HG02610 (cell line): ENCODE data around the gene DNM2.

ENCODE experiments used
- ATAC-seq: cut with Tn5 transposase; IDR thresholded peaks from one replicate; pipeline ENCODE4 v1.9.1; 2021; ENCODE audit warnings: mild to moderate bottlenecking, moderate library complexity; ENCODE audit not compliant: unreplicated experiment

DNM2 gene

GRCh38 chr19:10688545-10689280, 29.2 kb upstream of the DNM2 start:
- ATAC-seq: no peak

- no peak for ATAC-seq
These were observed 27.5 kb upstream of the DNM2 start for GRCh38 chr19:10690341-10690781.

DNA sequence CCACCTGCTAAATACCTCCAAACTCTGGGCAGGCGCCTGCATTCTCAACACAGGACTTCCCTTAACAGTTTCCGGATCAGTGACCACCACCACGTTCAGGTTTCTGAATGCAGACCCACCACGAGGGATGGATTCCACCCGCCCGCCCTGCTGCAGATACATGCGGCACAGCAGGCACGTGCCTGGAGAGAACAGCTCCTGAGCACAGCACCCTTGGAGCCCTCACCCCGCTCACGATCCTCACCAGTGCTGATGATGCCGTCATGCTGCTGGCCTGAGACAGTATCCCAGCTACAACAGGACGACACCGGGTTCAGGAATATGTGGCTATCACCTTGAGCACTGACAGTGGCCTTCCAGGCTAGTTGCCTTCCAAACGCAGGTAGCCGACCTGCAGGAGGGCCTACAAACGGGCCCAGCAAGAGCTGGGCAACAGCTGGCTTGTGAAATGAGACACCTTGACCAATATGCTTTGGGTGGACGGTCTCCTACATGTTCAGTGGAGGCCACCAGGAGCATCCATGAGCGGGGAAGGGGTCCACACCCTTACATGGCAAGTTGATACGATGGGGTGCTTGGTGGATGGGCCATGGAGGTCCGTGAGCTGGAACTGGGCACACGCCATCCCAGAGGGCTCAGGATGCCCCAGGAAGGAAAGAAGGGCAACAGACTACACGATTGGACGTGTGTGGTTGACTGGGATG, 26.5 kb upstream of the DNM2 start:
- no peak for ATAC-seq

- no peak for ATAC-seq
These were observed 26.0 kb upstream of the DNM2 start for GRCh38 chr19:10691883-10692282.

- no peak for ATAC-seq
These were observed 25.1 kb upstream of the DNM2 start for GRCh38 chr19:10692673-10693264.

DNA sequence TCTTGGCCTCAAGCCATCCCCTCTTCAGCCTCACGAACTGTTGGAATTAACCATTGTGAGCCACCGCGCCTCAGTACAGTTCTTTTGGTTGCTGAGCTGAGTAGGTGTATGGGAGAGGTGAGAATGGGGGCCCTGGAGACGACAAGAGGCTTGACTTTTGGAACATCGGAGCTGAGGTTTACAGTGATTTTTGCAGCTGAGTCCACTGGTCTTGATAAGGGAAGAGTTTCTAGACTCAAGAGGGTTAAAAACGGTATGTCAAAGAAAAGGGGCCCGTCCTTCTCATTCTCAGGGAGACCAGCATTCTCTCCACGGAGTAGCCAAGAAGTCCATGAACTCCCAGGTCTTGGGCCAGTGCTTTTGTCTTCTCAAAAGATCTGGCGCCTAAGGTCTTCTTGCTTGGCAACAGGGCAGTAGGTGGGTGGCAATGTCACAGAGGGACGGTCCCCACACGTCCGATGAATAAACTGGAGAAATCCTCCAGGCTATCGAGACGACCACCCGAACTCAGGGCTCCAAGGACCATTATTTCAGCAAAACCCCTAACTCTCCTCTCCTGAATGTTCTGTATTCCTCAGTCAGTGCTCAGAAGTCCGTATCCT, 23.1 kb upstream of the DNM2 start:
- ATAC-seq: no peak

GRCh38 chr19:10695401-10696398, 22.2 kb upstream of the DNM2 start:
- ATAC-seq: peak; percentile 70

DNA sequence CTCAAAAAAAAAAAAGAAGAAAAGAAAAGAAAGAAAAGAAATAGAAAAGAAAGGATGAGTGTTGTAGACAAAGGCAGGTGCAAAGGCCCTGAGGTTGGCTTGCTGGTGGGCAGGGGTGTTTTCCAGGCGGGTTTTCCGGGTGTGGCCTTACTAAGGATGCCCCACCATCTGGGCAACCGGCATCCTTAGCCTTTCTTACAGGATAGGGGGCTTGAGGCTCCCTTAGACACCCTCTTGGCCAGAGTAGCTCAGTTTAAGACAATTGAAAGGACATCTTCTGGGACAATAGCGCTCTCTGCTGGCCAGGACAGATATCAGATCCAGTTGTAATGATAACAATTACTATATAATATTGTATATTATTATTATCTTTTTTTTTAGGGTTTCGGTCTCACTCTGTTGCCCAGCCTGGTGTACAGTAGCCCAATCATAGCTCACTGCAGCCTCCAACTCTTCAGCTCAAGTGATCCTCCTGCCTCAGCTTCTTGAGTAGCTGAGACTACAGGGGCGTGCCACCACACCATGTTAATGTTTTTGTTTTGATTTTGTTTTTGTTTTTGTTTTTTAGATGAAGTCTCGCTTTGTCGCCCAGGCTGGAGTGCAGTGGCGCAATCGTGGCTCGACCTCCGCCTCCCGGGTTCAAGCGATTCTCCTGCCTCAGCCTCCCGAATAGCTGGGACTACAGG, 18.1 kb upstream of the DNM2 start:
- ATAC-seq: no peak

DNA sequence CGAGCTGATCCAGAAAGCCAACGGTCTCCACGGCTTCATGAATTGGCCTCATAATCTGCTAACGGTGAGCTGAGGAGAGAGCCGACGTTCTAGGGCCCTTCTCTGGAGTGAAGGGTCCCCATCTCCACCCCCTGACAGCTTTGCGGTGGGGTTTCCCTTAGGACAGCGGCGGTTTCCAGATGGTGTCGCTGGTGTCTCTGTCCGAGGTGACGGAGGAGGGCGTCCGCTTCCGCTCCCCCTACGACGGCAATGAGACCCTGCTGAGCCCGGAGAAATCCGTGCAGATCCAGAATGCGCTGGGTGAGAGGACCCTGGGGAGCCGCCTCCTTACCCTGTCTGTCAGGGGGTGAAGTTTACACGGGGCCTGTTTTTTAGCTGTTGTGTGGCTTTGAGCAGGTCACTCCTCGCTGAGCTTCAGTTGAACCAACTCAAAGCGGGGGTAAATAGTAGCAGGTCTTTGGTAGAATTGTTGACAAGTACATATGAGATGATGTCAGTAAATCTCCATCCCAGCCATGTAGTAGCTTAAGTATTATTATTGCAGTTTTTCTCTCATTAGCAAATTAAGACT, 15.8 kb upstream of the DNM2 start:
- ATAC-seq: peak; percentile 12

- ATAC-seq: no peak
These were observed 10.9 kb upstream of the DNM2 start for GRCh38 chr19:10706990-10707389.

DNA sequence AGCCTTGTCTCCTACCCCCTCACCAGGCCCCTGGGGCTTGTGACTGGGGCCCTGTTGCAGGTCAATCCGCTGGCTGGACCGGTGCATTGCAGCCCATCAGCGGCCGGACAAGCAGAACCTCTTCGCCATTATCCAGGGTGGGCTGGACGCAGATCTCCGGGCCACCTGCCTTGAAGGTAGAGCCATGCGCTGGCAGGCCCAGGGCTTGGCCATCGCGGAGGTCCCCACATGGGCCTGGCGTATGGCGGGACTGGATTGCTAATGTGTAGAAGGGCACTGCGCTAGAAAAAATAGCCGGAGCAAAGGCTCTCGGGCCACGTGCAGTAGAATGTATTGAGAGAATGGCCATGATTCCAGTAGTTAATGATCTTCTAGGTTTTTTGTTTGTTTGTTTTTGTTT, 10.4 kb upstream of the DNM2 start:
- no peak for ATAC-seq

- no peak for ATAC-seq
These were observed 9.6 kb upstream of the DNM2 start for GRCh38 chr19:10708291-10708690.

GRCh38 chr19:10712045-10712444, 5.8 kb upstream of the DNM2 start:
- no peak for ATAC-seq

DNA sequence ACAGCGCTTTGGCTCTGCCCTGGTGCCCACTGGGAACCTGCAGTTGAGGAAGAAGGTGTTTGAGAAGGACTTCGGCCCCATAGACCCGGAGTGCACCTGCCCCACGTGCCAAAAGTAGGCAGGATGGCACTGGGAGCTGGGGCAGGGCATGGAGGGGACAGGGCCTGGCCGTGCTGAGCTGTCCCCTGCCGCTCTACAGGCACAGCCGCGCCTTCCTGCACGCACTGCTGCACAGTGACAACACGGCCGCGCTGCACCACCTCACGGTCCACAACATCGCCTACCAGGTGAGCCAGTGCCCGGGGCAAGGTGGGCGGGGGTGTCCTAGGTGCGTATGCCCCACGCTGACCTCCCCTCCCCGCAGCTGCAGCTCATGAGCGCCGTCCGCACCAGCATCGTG, 5.1 kb upstream of the DNM2 start:
- no peak for ATAC-seq

DNA sequence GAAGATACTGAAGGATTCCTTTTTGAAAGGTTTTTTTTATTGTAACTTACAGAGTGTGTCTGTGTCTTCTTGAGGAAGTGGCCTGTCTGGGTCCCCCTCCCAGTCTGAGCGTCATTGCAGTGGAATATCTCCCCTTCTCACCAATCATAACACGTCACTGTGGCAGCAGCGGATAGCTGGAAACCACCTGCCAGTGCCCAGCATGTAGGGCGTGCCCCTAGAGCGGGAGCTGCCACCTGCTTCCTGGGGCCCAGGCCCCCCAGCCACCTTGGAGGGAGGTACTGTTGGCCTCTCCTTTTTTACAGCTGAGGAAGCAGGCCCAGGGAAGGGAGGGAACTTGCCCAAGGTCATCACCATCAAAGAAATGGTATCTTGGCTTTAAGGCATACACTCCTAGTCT, 4.6 kb upstream of the DNM2 start:
- no peak for ATAC-seq

GRCh38 chr19:10717054-10717355, 874 bp upstream of the DNM2 start:
- no peak for ATAC-seq

DNA sequence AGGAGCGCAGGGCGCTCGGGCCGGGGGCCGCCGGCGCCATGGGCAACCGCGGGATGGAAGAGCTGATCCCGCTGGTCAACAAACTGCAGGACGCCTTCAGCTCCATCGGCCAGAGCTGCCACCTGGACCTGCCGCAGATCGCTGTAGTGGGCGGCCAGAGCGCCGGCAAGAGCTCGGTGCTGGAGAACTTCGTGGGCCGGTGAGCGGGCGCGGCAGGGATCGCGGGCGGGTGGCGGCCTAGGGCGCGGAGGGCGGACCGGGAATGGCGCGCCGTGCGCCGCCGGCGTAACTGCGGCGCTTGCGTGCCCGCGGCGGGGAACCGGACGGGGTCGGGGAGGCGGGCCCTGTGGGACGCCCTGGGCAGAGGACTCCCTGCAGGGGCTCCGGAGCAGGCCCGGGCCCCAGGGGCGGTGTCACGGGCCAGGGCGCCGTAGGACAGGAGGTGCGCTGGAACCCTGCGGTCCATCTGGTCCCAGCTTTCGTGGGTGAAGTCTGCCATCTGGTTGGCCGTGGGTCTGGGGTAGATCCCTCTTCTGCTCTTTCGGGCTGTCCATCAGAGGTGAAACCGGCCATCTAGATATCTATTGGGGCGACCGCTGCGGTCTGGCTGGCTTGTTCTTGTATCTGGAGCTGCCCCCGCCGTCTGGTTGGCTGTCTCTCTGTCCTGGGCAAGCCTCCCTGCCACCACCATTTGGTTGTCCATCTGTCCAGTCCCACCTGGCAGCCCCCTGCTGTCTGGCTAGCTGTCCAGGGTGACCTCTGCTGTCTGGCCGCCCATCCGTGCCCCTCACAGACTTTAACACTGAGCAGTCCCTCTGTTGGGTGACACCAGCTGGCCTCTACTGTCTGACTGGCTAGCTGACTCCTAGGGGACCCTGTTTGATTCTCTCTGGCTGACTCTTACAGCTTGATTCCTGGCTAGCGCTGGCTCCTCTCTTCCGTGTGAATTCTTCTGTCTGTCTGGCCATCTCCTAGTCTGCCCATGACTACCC, 622 bp downstream of the DNM2 start:
- ATAC-seq: peak; percentile 12

DNA sequence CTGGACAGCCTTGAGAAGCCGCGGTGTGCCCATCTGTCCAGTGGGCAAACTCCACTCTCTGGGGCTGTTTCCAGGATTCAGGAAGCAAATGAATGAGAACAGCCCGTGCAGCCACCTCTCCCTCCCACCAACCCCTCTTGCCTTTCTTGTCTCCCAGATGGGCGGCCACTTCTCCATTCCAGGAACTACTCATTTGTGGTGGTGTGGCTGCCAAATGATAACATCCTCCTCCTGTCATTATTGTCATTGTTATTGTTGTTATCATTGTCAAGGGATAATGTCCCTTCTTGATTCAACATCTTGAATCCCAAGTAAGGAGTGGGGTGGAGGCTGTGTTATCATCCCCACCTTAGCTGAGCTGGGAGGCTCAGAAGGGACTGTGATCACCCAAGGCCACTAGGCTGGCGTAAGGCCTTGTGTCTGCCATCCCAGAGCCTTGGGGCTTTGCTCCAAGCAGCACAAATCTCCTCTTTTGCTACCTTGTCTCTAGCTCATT, 1.6 kb downstream of the DNM2 start:
- ATAC-seq: no peak
